DND-41 (cell line): ENCODE results near the gene RASAL1.

ENCODE experiments used
- CTCF ChIP-seq: IDR thresholded peaks from 2 replicates; pipeline ENCODE4 v1.5.1; 2012; ENCODE audit warnings: borderline replicate concordance, low read length, moderate library complexity, mild to moderate bottlenecking; ENCODE audit not compliant: poor library complexity, severe bottlenecking; ENCODE audit errors: extremely low read depth
- EZH2 ChIP-seq: IDR thresholded peaks from 3 replicates; pipeline ENCODE4 v1.6.1; 2012; ENCODE audit warnings: borderline replicate concordance, low read depth, mild to moderate bottlenecking, moderate library complexity, low read length, inconsistent platforms; ENCODE audit not compliant: severe bottlenecking

- TF ChIP-seq EZH2 (no peak), CTCF (no peak)
Measured at GRCh38 chr12:113129664-113130456, 5.7 kb downstream of the RASAL1 start.
